GM19463 (cell line): ENCODE results near the gene CFAP206.
A peak's percentile ranks its signal among the peaks of the same experiment; 100 is the strongest.

ENCODE experiments used
- ATAC-seq: cut with Tn5 transposase; IDR thresholded peaks from one replicate; pipeline ENCODE4 v1.9.1; 2021; ENCODE audit warnings: mild to moderate bottlenecking, moderate library complexity; ENCODE audit not compliant: unreplicated experiment

Gene CFAP206

GRCh38 chr6:87407901-87408720, at the start of gene CFAP206:
Gene CFAP206, plus strand, starts transcription at chr6:87407972. Its CDS starts 1,868 bp downstream, at chr6:87409840.
- peak; percentile 83 for ATAC-seq

- ATAC-seq = no peak
Observed at GRCh38 chr6:87364602-87365252, 43.0 kb upstream of the CFAP206 start.

GRCh38 chr6:87366072-87366827, 41.5 kb upstream of the CFAP206 start:
- ATAC-seq = no peak

- ATAC-seq = no peak
Observed at GRCh38 chr6:87366899-87367298, 40.9 kb upstream of the CFAP206 start.

- no peak for ATAC-seq
Observed at GRCh38 chr6:87373377-87373776, 34.4 kb upstream of the CFAP206 start.

- ATAC-seq = no peak
Observed at GRCh38 chr6:87375315-87375714, 32.5 kb upstream of the CFAP206 start.

GRCh38 chr6:87376643-87377042, 31.1 kb upstream of the CFAP206 start:
- ATAC-seq = no peak

- ATAC-seq = peak; percentile 66
Observed at GRCh38 chr6:87378947-87379346, 28.8 kb upstream of the CFAP206 start.

GRCh38 chr6:87382861-87383260, 24.9 kb upstream of the CFAP206 start:
- ATAC-seq = no peak

- no peak for ATAC-seq
Observed at GRCh38 chr6:87384038-87384437, 23.7 kb upstream of the CFAP206 start.

- ATAC-seq = no peak
Observed at GRCh38 chr6:87384449-87384848, 23.3 kb upstream of the CFAP206 start.

GRCh38 chr6:87391334-87391733, 16.4 kb upstream of the CFAP206 start:
- ATAC-seq = peak; percentile 77

- peak; percentile 75 for ATAC-seq
Observed at GRCh38 chr6:87393026-87393622, 14.6 kb upstream of the CFAP206 start.

- no peak for ATAC-seq
Observed at GRCh38 chr6:87395431-87395830, 12.3 kb upstream of the CFAP206 start.

- peak; percentile 67 for ATAC-seq
Observed at GRCh38 chr6:87396595-87397392, 11.0 kb upstream of the CFAP206 start.

GRCh38 chr6:87397656-87398055, 10.1 kb upstream of the CFAP206 start:
- no peak for ATAC-seq

- no peak for ATAC-seq
Observed at GRCh38 chr6:87401832-87402231, 5.9 kb upstream of the CFAP206 start.

GRCh38 chr6:87407561-87407900, 241 bp upstream of the CFAP206 start:
- ATAC-seq = peak; percentile 18

GRCh38 chr6:87408721-87409155, 966 bp downstream of the CFAP206 start:
- ATAC-seq = no peak

- ATAC-seq = no peak
Observed at GRCh38 chr6:87419266-87419665, 11.5 kb downstream of the CFAP206 start.
